A673 (cell line): ENCODE results near the gene ANXA8L1. TPM values are rescaled to one million over a fixed set of nuclear protein-coding genes. Genes with fewer than 3 reads are reported as not detected.
"Not testable (repeated sequence)": the region's sequence is repeated elsewhere in the genome, so short reads cannot be mapped to it uniquely, and the experiment has no call there.

Experiments used
- BruUV-seq: library from RNA; stranded (reverse); fragments of 400-500 nt; replicated peaks from 2 replicates; lab custom pipeline; 2021; lab: Mats Ljungman, UMichigan
- CTCF ChIA-PET: fragments of 300-600 bp; sonication (Branson Sonifier 250); formaldehyde crosslinking; loops from one replicate; lab custom pipeline; 2022; ENCODE audit warnings: antibody characterized with exemption; lab: Charles Lee
- POLR2A ChIA-PET: fragments of 300-600 bp; sonication (Branson Sonifier 250); formaldehyde crosslinking; loops from one replicate; lab custom pipeline; 2022; ENCODE audit warnings: antibody characterized with exemption; ENCODE audit not compliant: low non-redundant PET; lab: Charles Lee
- DNase-seq: peaks from one replicate; pipeline ENCODE4 v3.0.0-alpha.2; 2015; ENCODE audit warnings: low spot score
- H3K27ac ChIP-seq: fragments of 200-600 bp; sonication (generic); 2 replicates; pipeline ENCODE4 v1.5.1; 2016; ENCODE audit warnings: mixed run types, low read depth, mild to moderate bottlenecking, mixed read lengths, antibody characterized with exemption, low read length; ENCODE audit not compliant: poor library complexity, severe bottlenecking
- H3K27me3 ChIP-seq: fragments of 200-600 bp; sonication (generic); replicated peaks from 2 replicates; pipeline ENCODE4 v1.6.1; 2017; ENCODE audit warnings: mixed run types, low read depth, mild to moderate bottlenecking, mixed read lengths, antibody characterized with exemption, low read length; ENCODE audit not compliant: insufficient read depth, poor library complexity
- H3K36me3 ChIP-seq: fragments of 200-600 bp; sonication (generic); 2 replicates; pipeline ENCODE4 v1.6.1; 2016; ENCODE audit warnings: mixed run types, mild to moderate bottlenecking, mixed read lengths, antibody characterized with exemption, low read length; ENCODE audit not compliant: insufficient read depth, poor library complexity, severe bottlenecking
- H3K4me1 ChIP-seq: fragments of 200-600 bp; sonication (generic); 2 replicates; pipeline ENCODE4 v1.6.1; 2017; ENCODE audit warnings: mixed run types, mild to moderate bottlenecking, mixed read lengths, antibody characterized with exemption, low read length; ENCODE audit not compliant: insufficient read depth, poor library complexity, severe bottlenecking
- H3K4me3 ChIP-seq: fragments of 200-600 bp; sonication (generic); 2 replicates; pipeline ENCODE4 v1.5.1; 2016; ENCODE audit warnings: low read depth, mixed run types, mild to moderate bottlenecking, mixed read lengths, low read length; ENCODE audit not compliant: poor library complexity, severe bottlenecking
- H3K9me3 ChIP-seq: fragments of 200-600 bp; sonication (generic); 2 replicates; pipeline ENCODE4 v1.6.1; 2016; ENCODE audit warnings: mixed run types, low read depth, mild to moderate bottlenecking, mixed read lengths, antibody characterized with exemption, low read length; ENCODE audit not compliant: poor library complexity, severe bottlenecking
- EZH2 ChIP-seq: fragments of 200-600 bp; sonication (generic); IDR thresholded peaks from 2 replicates; pipeline ENCODE4 v1.6.1; 2017; ENCODE audit warnings: borderline replicate concordance, low read depth, mild to moderate bottlenecking, mixed read lengths, antibody characterized with exemption, low read length; ENCODE audit not compliant: poor library complexity, severe bottlenecking
- intact Hi-C: fragments of 100-400 bp; cut with micrococcal nuclease; formaldehyde crosslinking; loops from one replicate; pipeline ENCODE4 v1.10.0; 2022; ENCODE audit not compliant: unreplicated experiment
- total RNA-seq: library from RNA; stranded (reverse); gene quantifications from 2 replicates; pipeline ENCODE4 v1.2.3, GENCODE V29; 2021
- TF ChIP-seq, protein P1 (sequence below): fragments of 300-800, 200-600 bp; sonication (generic); conservative IDR thresholded peaks from 2 replicates; pipeline ENCODE4 v1.5.1; 2017; ENCODE audit warnings: low read depth, mild to moderate bottlenecking, antibody characterized with exemption, low read length, moderate library complexity, mixed read lengths

The ANXA8L1 gene
- total RNA-seq, 1 experiment from 2014 or later: not detected

DNA sequence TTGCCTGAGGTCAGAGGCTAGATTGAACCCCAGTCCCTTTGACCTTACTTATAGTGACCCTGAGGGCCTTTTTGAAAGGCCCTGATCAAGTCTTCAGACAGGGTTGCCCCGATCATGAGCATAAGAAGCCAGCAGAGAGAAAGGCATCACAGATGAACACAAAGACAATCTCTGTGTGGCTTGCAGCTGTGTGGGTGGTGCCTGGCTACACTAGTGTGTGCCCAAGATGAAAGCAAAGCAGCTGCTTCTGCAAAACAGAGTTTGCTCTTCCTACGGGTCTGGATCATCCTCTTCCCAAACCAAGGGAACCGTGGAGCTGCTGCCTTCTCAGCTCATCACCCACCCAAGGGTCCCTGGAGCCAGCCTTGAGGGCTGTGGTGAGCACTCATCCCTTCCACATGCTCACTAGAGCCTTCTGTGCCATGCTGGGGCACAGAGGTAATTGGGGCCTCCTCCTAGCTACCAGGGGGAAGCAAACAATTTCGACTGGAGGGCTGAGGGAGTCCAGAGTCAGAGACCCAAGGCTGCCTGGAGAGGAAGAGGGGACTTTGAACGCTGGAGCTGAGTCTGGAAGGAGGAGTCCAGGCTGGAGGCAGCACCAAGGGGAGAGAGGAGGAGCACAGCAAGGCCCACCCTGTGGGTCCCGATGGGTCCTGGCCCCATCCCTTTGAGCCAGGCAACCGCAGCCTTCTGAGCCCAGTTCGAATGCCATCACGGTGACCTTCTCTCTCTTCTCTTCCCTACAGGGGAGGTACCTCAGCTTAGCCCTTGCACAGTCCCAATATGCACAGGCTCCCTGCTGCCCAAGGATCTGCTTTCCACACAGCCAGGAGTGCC is 46.5 kb upstream of the ANXA8L1 start:
- no TSS peak for BruUV-seq
- POLR2A ChIA-PET: no interaction called here
- TF ChIP-seq EZH2: no peak
- TF ChIP-seq, protein P1, sequence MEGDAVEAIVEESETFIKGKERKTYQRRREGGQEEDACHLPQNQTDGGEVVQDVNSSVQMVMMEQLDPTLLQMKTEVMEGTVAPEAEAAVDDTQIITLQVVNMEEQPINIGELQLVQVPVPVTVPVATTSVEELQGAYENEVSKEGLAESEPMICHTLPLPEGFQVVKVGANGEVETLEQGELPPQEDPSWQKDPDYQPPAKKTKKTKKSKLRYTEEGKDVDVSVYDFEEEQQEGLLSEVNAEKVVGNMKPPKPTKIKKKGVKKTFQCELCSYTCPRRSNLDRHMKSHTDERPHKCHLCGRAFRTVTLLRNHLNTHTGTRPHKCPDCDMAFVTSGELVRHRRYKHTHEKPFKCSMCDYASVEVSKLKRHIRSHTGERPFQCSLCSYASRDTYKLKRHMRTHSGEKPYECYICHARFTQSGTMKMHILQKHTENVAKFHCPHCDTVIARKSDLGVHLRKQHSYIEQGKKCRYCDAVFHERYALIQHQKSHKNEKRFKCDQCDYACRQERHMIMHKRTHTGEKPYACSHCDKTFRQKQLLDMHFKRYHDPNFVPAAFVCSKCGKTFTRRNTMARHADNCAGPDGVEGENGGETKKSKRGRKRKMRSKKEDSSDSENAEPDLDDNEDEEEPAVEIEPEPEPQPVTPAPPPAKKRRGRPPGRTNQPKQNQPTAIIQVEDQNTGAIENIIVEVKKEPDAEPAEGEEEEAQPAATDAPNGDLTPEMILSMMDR: no peak

DNA sequence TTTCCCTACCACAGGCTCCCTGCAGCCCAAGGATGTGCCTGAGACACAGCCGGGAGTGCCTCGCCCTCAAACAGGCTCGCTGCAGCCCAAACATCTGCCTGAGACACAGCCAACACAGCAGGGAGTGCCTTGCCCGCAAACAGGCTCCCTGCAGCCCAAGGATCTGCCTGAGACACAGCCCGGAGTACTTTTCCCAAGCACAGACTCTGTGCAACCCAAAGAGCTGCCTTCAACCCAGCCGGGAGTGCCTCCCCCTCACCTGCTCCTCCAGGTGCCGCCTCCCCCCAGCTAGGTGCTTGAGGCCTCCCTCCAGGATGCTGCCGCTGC is 45.9 kb upstream of the ANXA8L1 start:
- no peaks in the 10 kb centered on the region for H3K4me1 ChIP-seq
- no TSS peak for BruUV-seq
- H3K27ac ChIP-seq: no peak overlapping the region
- TF ChIP-seq, protein P1: no peak
- no peak for TF ChIP-seq EZH2
- no peak overlapping the region for H3K4me3 ChIP-seq
- no peaks in the 10 kb centered on the region for H3K36me3 ChIP-seq
- ChIA-PET CTCF (no interaction called here), POLR2A (no interaction called here)
- no peaks in the 10 kb centered on the region for H3K27me3 ChIP-seq
- no peaks in the 10 kb centered on the region for H3K9me3 ChIP-seq
- intact Hi-C loops: no loop called here
- no peak for DNase-seq

More for the DNA sequence above, 46.5 kb upstream of the ANXA8L1 start:
- intact Hi-C loops: no loop called here
- CTCF ChIA-PET: no interaction called here
- H3K36me3 ChIP-seq: no peaks in the 10 kb centered on the region
- no peak overlapping the region for H3K4me3 ChIP-seq
- DNase-seq: no peak
- no peak overlapping the region for H3K27ac ChIP-seq
- no peaks in the 10 kb centered on the region for H3K4me1 ChIP-seq
- H3K9me3 ChIP-seq: no peaks in the 10 kb centered on the region
- H3K27me3 ChIP-seq: no peaks in the 10 kb centered on the region

DNA sequence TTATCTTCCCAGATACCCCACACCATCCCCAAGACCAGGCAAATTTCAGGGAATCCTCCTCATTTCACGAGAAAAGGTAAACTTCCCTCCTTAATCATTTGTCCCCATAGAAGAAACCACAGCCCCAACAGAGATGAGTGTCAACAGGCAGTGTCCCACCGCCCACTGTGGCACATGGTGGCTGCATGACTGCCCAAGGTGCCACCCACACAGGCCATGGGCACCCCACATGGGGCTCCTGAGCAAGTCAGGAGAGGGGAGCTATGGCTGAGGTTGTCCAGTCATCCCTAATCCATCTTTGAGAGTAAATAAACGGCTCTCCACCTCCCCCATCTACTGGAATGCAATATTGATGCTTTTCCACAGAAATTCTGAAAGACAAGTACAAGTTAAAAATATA is 44.7 kb upstream of the ANXA8L1 start:
- BruUV-seq: no TSS peak
- ChIA-PET POLR2A (no interaction called here), CTCF (no interaction called here)

DNA sequence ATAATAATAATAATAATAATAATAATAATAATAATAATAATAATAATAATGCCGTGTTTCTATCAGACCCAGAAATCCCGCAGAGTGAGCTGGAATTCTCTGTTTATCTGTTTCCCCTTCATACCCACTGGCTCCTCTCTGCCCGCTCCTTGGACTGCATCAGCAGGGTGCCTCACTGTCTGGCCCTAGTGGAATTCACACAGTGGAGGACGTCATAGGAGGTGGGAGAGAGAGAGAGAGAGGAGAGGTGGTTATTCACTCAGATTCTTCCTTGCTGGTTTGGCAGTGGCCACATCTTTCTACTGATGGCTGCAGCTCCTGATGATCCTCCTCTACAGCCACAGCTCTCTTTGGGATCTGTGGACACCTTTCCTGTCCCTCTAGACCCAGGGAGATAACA is 10.1 kb upstream of the ANXA8L1 start:
- intact Hi-C loops, H3K4me3 ChIP-seq, DNase-seq, CTCF ChIA-PET, POLR2A ChIA-PET, H3K36me3 ChIP-seq, H3K9me3 ChIP-seq, H3K4me1 ChIP-seq, BruUV-seq, H3K27ac ChIP-seq, H3K27me3 ChIP-seq: not testable (repeated sequence)

More for the DNA sequence above, 44.7 kb upstream of the ANXA8L1 start:
- Histone ChIP-seq H3K4me3 (no peak overlapping the region), H3K36me3 (no peaks in the 10 kb centered on the region), H3K27me3 (no peaks in the 10 kb centered on the region), H3K4me1 (no peaks in the 10 kb centered on the region), H3K27ac (no peak overlapping the region), H3K9me3 (no peaks in the 10 kb centered on the region)
- TF ChIP-seq, protein P1: no peak
- TF ChIP-seq EZH2: no peak
- intact Hi-C loops: no loop called here
- no peak for DNase-seq

DNA sequence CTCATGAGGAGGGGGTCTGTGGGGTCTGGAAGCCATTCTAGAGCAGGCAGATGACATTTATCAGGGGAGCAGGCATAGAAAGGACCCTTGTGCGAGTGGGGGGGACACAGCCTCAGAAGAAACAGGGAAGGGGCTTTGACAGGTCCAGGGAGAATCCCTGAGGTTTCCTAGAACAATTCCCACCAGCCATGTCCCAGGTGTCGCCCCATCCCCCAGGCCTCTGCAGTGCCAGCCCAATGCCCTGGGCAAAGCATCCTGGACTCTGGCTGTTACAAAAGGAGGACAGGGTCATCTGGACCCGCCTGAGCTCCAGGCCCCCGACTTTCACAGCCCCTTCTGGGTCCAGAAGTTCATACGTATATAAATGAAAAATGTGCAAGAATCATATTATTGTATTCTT is 8.4 kb upstream of the ANXA8L1 start:
- H3K36me3 ChIP-seq, BruUV-seq, DNase-seq, intact Hi-C loops, H3K4me3 ChIP-seq, H3K4me1 ChIP-seq, H3K27ac ChIP-seq, H3K9me3 ChIP-seq, CTCF ChIA-PET, POLR2A ChIA-PET, H3K27me3 ChIP-seq: not testable (repeated sequence)
